Trophoblast cell (in vitro differentiated cells and primary cell): Measurements from ENCODE around the gene FAM217B.

Experiments used
- DNase-seq, 2 donors: peaks; one replicate each; pipeline ENCODE4 v3.0.0-alpha.2; 2016
- H2AFZ ChIP-seq: 2 replicates; pipeline ENCODE4 v1.6.1; 2013; ENCODE audit warnings: low read length, moderate library complexity, mild to moderate bottlenecking; ENCODE audit not compliant: insufficient read depth, poor library complexity
- H2AK5ac ChIP-seq: 2 replicates; pipeline ENCODE4 v1.6.1; 2013; ENCODE audit warnings: mild to moderate bottlenecking, low read length
- H2BK120ac ChIP-seq: 2 replicates; pipeline ENCODE4 v1.6.1; 2013; ENCODE audit warnings: low read length, mild to moderate bottlenecking, moderate library complexity; ENCODE audit not compliant: insufficient read depth, poor library complexity
- H2BK12ac ChIP-seq: 2 replicates; pipeline ENCODE4 v1.6.1; 2013; ENCODE audit warnings: mild to moderate bottlenecking, low read length, moderate library complexity
- H2BK5ac ChIP-seq: 2 replicates; pipeline ENCODE4 v1.6.1; 2013; ENCODE audit warnings: low read length, low read depth, moderate library complexity, mild to moderate bottlenecking; ENCODE audit not compliant: poor library complexity
- H3K14ac ChIP-seq: 2 replicates; pipeline ENCODE4 v1.6.1; 2013; ENCODE audit warnings: mild to moderate bottlenecking, low read length
- H3K18ac ChIP-seq: 2 replicates; pipeline ENCODE4 v1.6.1; 2013; ENCODE audit warnings: mild to moderate bottlenecking, low read length
- H3K23ac ChIP-seq: 2 replicates; pipeline ENCODE4 v1.6.1; 2013; ENCODE audit warnings: low read length
- H3K27ac ChIP-seq: 2 replicates; pipeline ENCODE4 v1.5.1; 2013; ENCODE audit warnings: low read depth, mild to moderate bottlenecking, inconsistent platforms, low read length, moderate library complexity
- H3K27me3 ChIP-seq: 2 replicates; pipeline ENCODE4 v1.6.1; 2013; ENCODE audit warnings: inconsistent platforms, mild to moderate bottlenecking, low read length, moderate library complexity; ENCODE audit not compliant: insufficient read depth
- H3K36me3 ChIP-seq, 2 experiments: 1 replicate in 1 of 2; 2 replicates in 1 of 2; pipeline ENCODE4 v1.6.1; 2013; ENCODE audit warnings: low read length in 2 of 2, mild to moderate bottlenecking in 2 of 2, moderate library complexity in 1 of 2; ENCODE audit not compliant: insufficient read depth in 2 of 2, control insufficient read depth in 1 of 2
- H3K4ac ChIP-seq: 2 replicates; pipeline ENCODE4 v1.6.1; 2013; ENCODE audit warnings: low read depth, mild to moderate bottlenecking, low read length, moderate library complexity
- H3K4me1 ChIP-seq, 2 experiments: 1 replicate in 1 of 2; 2 replicates in 1 of 2; pipeline ENCODE4 v1.6.1; 2013; ENCODE audit warnings: low read length in 2 of 2, mild to moderate bottlenecking in 2 of 2, moderate library complexity in 1 of 2; ENCODE audit not compliant: insufficient read depth in 2 of 2, control insufficient read depth in 1 of 2
- H3K4me2 ChIP-seq: 2 replicates; pipeline ENCODE4 v1.6.1; 2013; ENCODE audit warnings: inconsistent platforms, mild to moderate bottlenecking, low read length, moderate library complexity
- H3K4me3 ChIP-seq: 2 replicates; pipeline ENCODE4 v1.5.1; 2013; ENCODE audit warnings: mild to moderate bottlenecking, low read depth, low read length, inconsistent platforms
- H3K79me1 ChIP-seq: one replicate; pipeline ENCODE4 v1.6.1; 2013; ENCODE audit warnings: low read length
- H3K79me2 ChIP-seq: 2 replicates; pipeline ENCODE4 v1.6.1; 2013; ENCODE audit warnings: low read length, mild to moderate bottlenecking; ENCODE audit not compliant: control insufficient read depth, insufficient read depth, poor library complexity
- H3K9ac ChIP-seq: 2 replicates; pipeline ENCODE4 v1.6.1; 2013; ENCODE audit warnings: mild to moderate bottlenecking, low read length
- H3K9me3 ChIP-seq: 2 replicates; pipeline ENCODE4 v1.6.1; 2013; ENCODE audit warnings: low read depth, mild to moderate bottlenecking, control low read depth, inconsistent platforms, low read length; ENCODE audit not compliant: insufficient read depth
- H4K12ac ChIP-seq: 2 replicates; pipeline ENCODE4 v1.6.1; 2013; ENCODE audit warnings: low read depth, mild to moderate bottlenecking, low read length, moderate library complexity
- H4K8ac ChIP-seq: 2 replicates; pipeline ENCODE4 v1.6.1; 2013; ENCODE audit warnings: low read depth, mild to moderate bottlenecking, low read length, moderate library complexity
- H4K91ac ChIP-seq: one replicate; pipeline ENCODE4 v1.6.1; 2013; ENCODE audit warnings: low read depth, mild to moderate bottlenecking, low read length, moderate library complexity
- WGBS: extraction: QIAGEN DNeasy Blood & Tissue Kit; methylation state at CpG from one replicate; pipeline ENCODE4 v1.1.7; 2013; ENCODE audit warnings: missing lambda C conversion rate; ENCODE audit not compliant: insufficient read length, insufficient coverage; ENCODE audit errors: extremely low coverage; 5-methylcytosine and 5-hydroxymethylcytosine counted together

Gene FAM217B

DNA sequence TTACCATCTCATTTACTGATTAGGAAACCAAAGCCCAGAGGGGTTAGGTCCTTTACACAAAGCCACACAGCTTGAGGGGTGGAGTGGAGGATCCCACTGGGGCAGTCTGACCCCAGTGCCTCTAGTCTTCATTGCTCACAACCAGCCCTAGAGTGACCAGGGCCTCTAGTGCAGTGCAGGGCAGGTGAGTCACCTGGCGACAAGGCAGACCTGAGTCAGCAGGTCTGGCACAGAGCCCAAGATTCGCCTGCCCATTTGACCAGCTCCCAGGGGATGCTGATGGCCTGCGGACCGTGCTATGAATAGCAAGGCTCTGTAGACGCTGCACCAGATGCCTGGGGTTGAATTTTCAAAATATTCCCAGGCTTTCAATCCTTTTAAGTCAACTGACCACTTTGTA lies 48.0 kb downstream of the FAM217B start:
- Histone ChIP-seq H3K9ac (no peak overlapping the region), H3K4me3 (no peak overlapping the region), H3K79me1 (no peaks in the 10 kb centered on the region), H3K79me2 (no peaks in the 10 kb centered on the region), H2BK12ac (no peak overlapping the region), H4K91ac (no peak overlapping the region), H3K4me2 (no peak overlapping the region), H2AFZ (no peak overlapping the region), H2BK5ac (no peak overlapping the region), H3K36me3 (no peaks in the 10 kb centered on the region), H3K4ac (no peak overlapping the region), H3K27ac (no peak overlapping the region), H3K18ac (no peak overlapping the region), H3K9me3 (no peaks in the 10 kb centered on the region), H4K8ac (no peak overlapping the region), H3K4me1 (no peaks in the 10 kb centered on the region), H3K14ac (no peak overlapping the region), H3K27me3 (no peaks in the 10 kb centered on the region), H4K12ac (no peak overlapping the region), H2AK5ac (no peak overlapping the region), H3K23ac (no peak overlapping the region), H2BK120ac (no peak overlapping the region)
- no CpG with 5 or more reads among the region's 5 CpGs for WGBS
- DNase-seq, result peak; percentile 12 to 17

DNA sequence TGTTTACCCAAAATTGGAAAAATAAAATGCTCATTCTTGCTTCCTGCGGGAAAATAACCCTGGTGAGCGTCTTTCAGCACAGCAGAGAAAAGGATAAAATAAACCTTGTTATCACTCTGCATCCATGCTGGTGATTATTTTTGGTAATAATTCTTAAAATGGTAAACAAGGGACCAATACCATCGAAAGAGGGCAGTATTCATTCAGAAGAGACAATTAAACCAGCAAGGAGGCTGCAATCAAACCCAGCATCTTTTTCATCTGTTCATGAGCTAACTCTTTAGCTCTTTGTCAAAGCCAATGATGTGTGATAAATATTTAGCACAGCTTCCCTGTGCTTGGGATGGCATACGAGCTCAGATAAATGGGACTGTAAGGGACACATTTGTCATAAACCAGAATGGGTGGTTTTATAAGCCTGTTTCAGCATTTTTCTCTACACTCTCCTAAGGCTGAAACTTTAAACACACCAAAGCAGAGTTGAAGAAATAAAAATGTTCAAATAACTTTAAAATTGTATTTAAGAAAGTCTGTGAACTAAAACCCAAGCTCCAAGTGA lies 52.4 kb downstream of the FAM217B start:
- no peak for DNase-seq
- Histone ChIP-seq H3K79me2 (no peaks in the 10 kb centered on the region), H3K4ac (no peak overlapping the region), H3K4me2 (no peak overlapping the region), H2BK12ac (no peak overlapping the region), H3K36me3 (no peaks in the 10 kb centered on the region), H2BK5ac (no peak overlapping the region), H4K91ac (no peak overlapping the region), H4K12ac (no peak overlapping the region), H2AK5ac (no peak overlapping the region), H3K18ac (no peak overlapping the region), H3K79me1 (no peaks in the 10 kb centered on the region), H3K14ac (no peak overlapping the region), H3K27me3 (no peaks in the 10 kb centered on the region), H3K9me3 (no peaks in the 10 kb centered on the region), H4K8ac (no peak overlapping the region), H3K4me1 (peaks cover 0 to 12% of the 10 kb centered on the region in 2 experiments), H2AFZ (no peak overlapping the region), H3K4me3 (no peak overlapping the region), H3K23ac (no peak overlapping the region), H3K9ac (no peak overlapping the region), H3K27ac (no peak overlapping the region), H2BK120ac (no peak overlapping the region)
- WGBS, result no CpG with 5 or more reads among the region's 4 CpGs

DNA sequence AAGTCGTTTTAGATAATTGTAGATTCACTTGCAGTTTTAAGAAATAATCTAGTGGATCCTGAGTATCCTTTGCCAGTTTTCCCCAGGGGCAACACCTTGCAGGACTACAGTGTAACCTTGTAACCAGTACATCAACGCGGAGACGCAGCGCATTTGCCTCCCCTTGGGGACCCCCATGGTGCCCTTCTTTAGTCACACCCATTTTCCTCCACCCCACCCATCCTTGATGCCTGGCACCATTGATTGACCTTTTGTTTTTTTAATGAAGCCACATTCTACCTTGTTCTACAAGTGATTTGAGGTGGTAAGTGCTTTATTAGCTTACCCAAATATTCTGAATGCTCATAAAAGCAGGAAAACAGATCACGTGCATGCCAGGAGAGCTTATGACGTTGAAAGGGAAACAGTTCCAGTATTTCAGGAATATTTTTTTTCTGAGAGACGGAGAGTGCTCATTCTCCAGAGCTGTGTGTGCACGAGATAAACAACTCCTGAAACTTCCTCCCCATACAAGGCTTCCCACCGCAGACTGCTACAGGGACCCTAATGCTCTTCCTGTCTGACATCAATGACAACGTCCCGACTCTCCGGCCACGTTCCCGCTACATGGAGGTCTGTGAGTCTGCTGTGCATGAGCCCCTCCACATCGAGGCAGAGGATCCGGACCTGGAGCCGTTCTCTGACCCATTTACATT lies 53.7 kb downstream of the FAM217B start:
- Histone ChIP-seq H3K9me3 (no peaks in the 10 kb centered on the region), H2BK12ac (no peak overlapping the region), H2AFZ (peak overlapping the region; percentile 61), H3K9ac (no peak overlapping the region), H3K27ac (no peak overlapping the region), H3K4me1 (peaks cover 0 to 12% of the 10 kb centered on the region in 2 experiments), H2AK5ac (no peak overlapping the region), H4K91ac (no peak overlapping the region), H3K36me3 (no peaks in the 10 kb centered on the region), H3K79me1 (no peaks in the 10 kb centered on the region), H4K8ac (peak overlapping the region; percentile 5), H2BK5ac (no peak overlapping the region), H3K4me2 (peak overlapping the region; percentile 66), H3K14ac (no peak overlapping the region), H3K18ac (no peak overlapping the region), H3K4me3 (no peak overlapping the region), H3K79me2 (no peaks in the 10 kb centered on the region), H3K4ac (no peak overlapping the region), H2BK120ac (no peak overlapping the region), H4K12ac (no peak overlapping the region), H3K23ac (no peak overlapping the region), H3K27me3 (no peaks in the 10 kb centered on the region)
- peak in 1 of 2 donors; percentile 35 for DNase-seq
- no CpG with 5 or more reads among the region's 18 CpGs for WGBS

DNA sequence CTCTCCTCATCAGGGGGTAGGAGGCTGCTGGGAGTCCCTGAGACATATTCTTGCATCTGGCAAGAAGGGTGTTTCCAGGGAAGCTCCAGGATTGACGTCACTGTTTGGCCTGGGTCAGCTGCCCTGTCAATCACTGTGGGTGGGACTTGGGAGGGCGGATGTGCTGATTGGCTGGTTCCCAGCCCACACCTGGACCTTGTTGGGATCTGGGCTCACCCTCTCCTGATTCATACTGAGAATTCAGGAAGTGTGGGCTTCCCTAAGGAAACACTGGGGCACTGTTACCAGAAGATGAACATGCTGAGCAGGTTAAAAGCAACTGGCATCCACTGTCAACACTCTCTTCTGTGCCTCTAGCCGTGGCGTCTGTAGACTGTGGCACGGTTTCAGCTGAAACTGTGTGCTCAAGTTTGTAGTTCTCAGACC lies 54.5 kb downstream of the FAM217B start:
- H2AK5ac ChIP-seq, result no peak overlapping the region
- no peak overlapping the region for H3K27ac ChIP-seq
- no peak overlapping the region for H3K14ac ChIP-seq
- peaks cover 0 to 12% of the 10 kb centered on the region in 2 experiments for H3K4me1 ChIP-seq
- no peaks in the 10 kb centered on the region for H3K36me3 ChIP-seq
- WGBS, result no CpG with 5 or more reads among the region's 5 CpGs
- no peak overlapping the region for H3K4me3 ChIP-seq
- no peak overlapping the region for H3K4ac ChIP-seq
- no peak overlapping the region for H2AFZ ChIP-seq
- H2BK5ac ChIP-seq, result no peak overlapping the region
- no peak overlapping the region for H3K9ac ChIP-seq
- no peaks in the 10 kb centered on the region for H3K79me1 ChIP-seq
- DNase-seq, result peak; percentile 33 to 52
- H4K12ac ChIP-seq, result no peak overlapping the region
- no peaks in the 10 kb centered on the region for H3K79me2 ChIP-seq
- H2BK12ac ChIP-seq, result no peak overlapping the region
- H4K91ac ChIP-seq, result no peak overlapping the region
- no peak overlapping the region for H2BK120ac ChIP-seq
- no peak overlapping the region for H3K23ac ChIP-seq
- peak overlapping the region; percentile 30 for H4K8ac ChIP-seq
- H3K9me3 ChIP-seq, result no peaks in the 10 kb centered on the region
- H3K18ac ChIP-seq, result no peak overlapping the region
- no peaks in the 10 kb centered on the region for H3K27me3 ChIP-seq
- peak overlapping the region; percentile 66 for H3K4me2 ChIP-seq
